Measurements from ENCODE around the gene MRPL24. TPM values are rescaled to one million over a fixed set of nuclear protein-coding genes. Genes with fewer than 3 reads are reported as not detected.
A peak's percentile ranks its signal among the peaks of the same experiment; 100 is the strongest.

Gene MRPL24
- polyA plus RNA-seq, 2 of the 4 experiments (the other 2 are of a cell fraction) = 170 to 198 TPM

GRCh38 chr1:156746728-156747631 lies 6.1 kb upstream of the MRPL24 start (continued):
- TF ChIP-seq, protein P1, sequence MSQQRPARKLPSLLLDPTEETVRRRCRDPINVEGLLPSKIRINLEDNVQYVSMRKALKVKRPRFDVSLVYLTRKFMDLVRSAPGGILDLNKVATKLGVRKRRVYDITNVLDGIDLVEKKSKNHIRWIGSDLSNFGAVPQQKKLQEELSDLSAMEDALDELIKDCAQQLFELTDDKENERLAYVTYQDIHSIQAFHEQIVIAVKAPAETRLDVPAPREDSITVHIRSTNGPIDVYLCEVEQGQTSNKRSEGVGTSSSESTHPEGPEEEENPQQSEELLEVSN (IDR thresholded peaks at IDR 0.05; ENCODE audit: borderline replicate concordance, low read depth) = peak; percentile 58; the same call in 1 of the 2 replicates
- no peak for TF ChIP-seq PHF8 (IDR thresholded peaks at IDR 0.05; ENCODE audit: borderline replicate concordance, low read depth)
- TF ChIP-seq MAFK (IDR thresholded peaks at IDR 0.05; ENCODE audit: partially characterized antibody) = no peak
- 0 out of 2 replicates have a peak, but pooled peaks have one; percentile 22 for TF ChIP-seq MAZ (IDR thresholded peaks at IDR 0.05; ENCODE audit: borderline replicate concordance, low read depth, low read length)
- no peak for TF ChIP-seq KDM1A (IDR thresholded peaks at IDR 0.05; ENCODE audit: low read depth)
- no peak for TF ChIP-seq RARB (CRISPR knock-in tag; IDR thresholded peaks at IDR 0.05)
- TF ChIP-seq FOSB (CRISPR knock-in tag; IDR thresholded peaks at IDR 0.05) = 0 out of 2 replicates have a peak, but pooled peaks have one; percentile 66
- peak in 1 of 2 experiments; percentile 3; a peak in 1 of 5 replicates for TF ChIP-seq RAD21 (conservative IDR thresholded peaks at IDR 0.05 in 1 of 2, IDR thresholded peaks at IDR 0.05 in 1 of 2)
- TF ChIP-seq, protein P2, sequence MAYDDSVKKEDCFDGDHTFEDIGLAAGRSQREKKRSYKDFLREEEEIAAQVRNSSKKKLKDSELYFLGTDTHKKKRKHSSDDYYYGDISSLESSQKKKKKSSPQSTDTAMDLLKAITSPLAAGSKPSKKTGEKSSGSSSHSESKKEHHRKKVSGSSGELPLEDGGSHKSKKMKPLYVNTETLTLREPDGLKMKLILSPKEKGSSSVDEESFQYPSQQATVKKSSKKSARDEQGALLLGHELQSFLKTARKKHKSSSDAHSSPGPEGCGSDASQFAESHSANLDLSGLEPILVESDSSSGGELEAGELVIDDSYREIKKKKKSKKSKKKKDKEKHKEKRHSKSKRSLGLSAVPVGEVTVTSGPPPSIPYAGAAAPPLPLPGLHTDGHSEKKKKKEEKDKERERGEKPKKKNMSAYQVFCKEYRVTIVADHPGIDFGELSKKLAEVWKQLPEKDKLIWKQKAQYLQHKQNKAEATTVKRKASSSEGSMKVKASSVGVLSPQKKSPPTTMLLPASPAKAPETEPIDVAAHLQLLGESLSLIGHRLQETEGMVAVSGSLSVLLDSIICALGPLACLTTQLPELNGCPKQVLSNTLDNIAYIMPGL (CRISPR knock-in tag; IDR thresholded peaks at IDR 0.05; ENCODE audit: borderline replicate concordance) = no peak
- TF ChIP-seq, protein P3, sequence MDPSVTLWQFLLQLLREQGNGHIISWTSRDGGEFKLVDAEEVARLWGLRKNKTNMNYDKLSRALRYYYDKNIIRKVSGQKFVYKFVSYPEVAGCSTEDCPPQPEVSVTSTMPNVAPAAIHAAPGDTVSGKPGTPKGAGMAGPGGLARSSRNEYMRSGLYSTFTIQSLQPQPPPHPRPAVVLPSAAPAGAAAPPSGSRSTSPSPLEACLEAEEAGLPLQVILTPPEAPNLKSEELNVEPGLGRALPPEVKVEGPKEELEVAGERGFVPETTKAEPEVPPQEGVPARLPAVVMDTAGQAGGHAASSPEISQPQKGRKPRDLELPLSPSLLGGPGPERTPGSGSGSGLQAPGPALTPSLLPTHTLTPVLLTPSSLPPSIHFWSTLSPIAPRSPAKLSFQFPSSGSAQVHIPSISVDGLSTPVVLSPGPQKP (IDR thresholded peaks at IDR 0.05; ENCODE audit: low read depth, low read length) = no peak
- TF ChIP-seq, protein P4, sequence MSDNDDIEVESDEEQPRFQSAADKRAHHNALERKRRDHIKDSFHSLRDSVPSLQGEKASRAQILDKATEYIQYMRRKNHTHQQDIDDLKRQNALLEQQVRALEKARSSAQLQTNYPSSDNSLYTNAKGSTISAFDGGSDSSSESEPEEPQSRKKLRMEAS (IDR thresholded peaks at IDR 0.05) = peak; percentile 63
- no peak for TF ChIP-seq EHMT2 (IDR thresholded peaks at IDR 0.05; ENCODE audit: low read depth)
- TF ChIP-seq, protein P5, sequence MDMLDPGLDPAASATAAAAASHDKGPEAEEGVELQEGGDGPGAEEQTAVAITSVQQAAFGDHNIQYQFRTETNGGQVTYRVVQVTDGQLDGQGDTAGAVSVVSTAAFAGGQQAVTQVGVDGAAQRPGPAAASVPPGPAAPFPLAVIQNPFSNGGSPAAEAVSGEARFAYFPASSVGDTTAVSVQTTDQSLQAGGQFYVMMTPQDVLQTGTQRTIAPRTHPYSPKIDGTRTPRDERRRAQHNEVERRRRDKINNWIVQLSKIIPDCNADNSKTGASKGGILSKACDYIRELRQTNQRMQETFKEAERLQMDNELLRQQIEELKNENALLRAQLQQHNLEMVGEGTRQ (IDR thresholded peaks at IDR 0.05) = no peak
- TF ChIP-seq FOSL2 (IDR thresholded peaks at IDR 0.05) = peak; percentile 55; the same call in 1 of the 2 replicates
- TF ChIP-seq FOSL2 (CRISPR knock-in tag; IDR thresholded peaks at IDR 0.05) = peak; percentile 73
- no peak for TF ChIP-seq TP53 (CRISPR knock-in tag; IDR thresholded peaks at IDR 0.05)
- TF ChIP-seq POLR2A (IDR thresholded peaks at IDR 0.05; ENCODE audit: low read length) = peak; percentile 15; the same call in 1 of the 2 replicates
- peak; percentile 40; the same call in 1 of the 3 replicates for TF ChIP-seq BCL3 (IDR thresholded peaks at IDR 0.05)
- no peak for TF ChIP-seq RNF2 (IDR thresholded peaks at IDR 0.05; ENCODE audit: borderline replicate concordance, low read depth)
- no peak for TF ChIP-seq ZSCAN20 (CRISPR knock-in tag; IDR thresholded peaks at IDR 0.05)
- TF ChIP-seq RFX5 (IDR thresholded peaks at IDR 0.05) = peak; percentile 30; the same call in 1 of the 2 replicates
- peak; percentile 66; the same call in 1 of the 2 replicates for TF ChIP-seq HOXB5 (CRISPR knock-in tag; IDR thresholded peaks at IDR 0.05)
- 0 out of 2 replicates have a peak, but pooled peaks have one; percentile 58 for TF ChIP-seq MYC (IDR thresholded peaks at IDR 0.05; ENCODE audit: borderline replicate concordance, low read length)
- TF ChIP-seq KDM5A (IDR thresholded peaks at IDR 0.05) = no peak
- TF ChIP-seq EP300 (IDR thresholded peaks at IDR 0.05) = peak in 1 of 2 experiments; percentile 64; a peak in 1 of 5 replicates
- no peak for TF ChIP-seq BHLHE40 (IDR thresholded peaks at IDR 0.05; ENCODE audit: low read depth, low read length)
- no peak for TF ChIP-seq FOXS1 (CRISPR knock-in tag; IDR thresholded peaks at IDR 0.05)
- no peak for TF ChIP-seq NR3C1 (IDR thresholded peaks at IDR 0.05)
- TF ChIP-seq SMC3 (IDR thresholded peaks at IDR 0.05) = peak; percentile 19; the same call in 1 of the 3 replicates
- no peak for TF ChIP-seq CBX8 (IDR thresholded peaks at IDR 0.05)
- no peak for TF ChIP-seq HOXA7 (CRISPR knock-in tag; IDR thresholded peaks at IDR 0.05)
- TF ChIP-seq CHD4 (IDR thresholded peaks at IDR 0.05; ENCODE audit: borderline replicate concordance) = no peak
- TF ChIP-seq, protein P6, sequence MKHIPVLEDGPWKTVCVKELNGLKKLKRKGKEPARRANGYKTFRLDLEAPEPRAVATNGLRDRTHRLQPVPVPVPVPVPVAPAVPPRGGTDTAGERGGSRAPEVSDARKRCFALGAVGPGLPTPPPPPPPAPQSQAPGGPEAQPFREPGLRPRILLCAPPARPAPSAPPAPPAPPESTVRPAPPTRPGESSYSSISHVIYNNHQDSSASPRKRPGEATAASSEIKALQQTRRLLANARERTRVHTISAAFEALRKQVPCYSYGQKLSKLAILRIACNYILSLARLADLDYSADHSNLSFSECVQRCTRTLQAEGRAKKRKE (CRISPR knock-in tag; IDR thresholded peaks at IDR 0.05; ENCODE audit: low read depth) = 0 out of 2 replicates have a peak, but pooled peaks have one; percentile 56
- no peak for TF ChIP-seq CEBPB (IDR thresholded peaks at IDR 0.05)
- no peak for TF ChIP-seq CHD2 (IDR thresholded peaks at IDR 0.05; ENCODE audit: low read length, partially characterized antibody)
- no peak for TF ChIP-seq CBX2 (IDR thresholded peaks at IDR 0.05; ENCODE audit: borderline replicate concordance, low read depth)

Measured in A549 (cell line).